ENCODE measurements around the gene SLC35E3.

- TF ChIP-seq POLR2A (IDR thresholded peaks at IDR 0.05; ENCODE audit: low read depth, low read length) (no peak), TAF1 (IDR thresholded peaks at IDR 0.05; ENCODE audit: low read depth, low read length) (no peak), POLR2AphosphoS5 (IDR thresholded peaks at IDR 0.05; ENCODE audit: low read depth, low read length) (no peak), SPI1 (IDR thresholded peaks at IDR 0.05; ENCODE audit: low read depth, low read length) (no peak; the same call in 1 of the 2 replicates), PAX5 (IDR thresholded peaks at IDR 0.05; ENCODE audit: insufficient read depth, low read length, severe bottlenecking) (no peak), POU2F2 (IDR thresholded peaks at IDR 0.05; ENCODE audit: low read depth, low read length) (no peak)
These were observed 78.2 kb downstream of the SLC35E3 start for GRCh38 chr12:68824131-68824530.

Data from GM12891 (cell line).